Naive thymus-derived CD8-positive, alpha-beta T cell (primary cell): ENCODE results near the gene STK32B. TPM values are rescaled to one million over a fixed set of nuclear protein-coding genes. Genes with fewer than 3 reads are reported as not detected.

ENCODE experiments used
- ATAC-seq, 2 donors: fragments of 150-1000 bp; cut with Tn5 transposase in 1 of 2; sonication (Bioruptor Pico), chemical (Tn5 transposase) in 1 of 2; 1 replicate in 1 of 2; 2 replicates in 1 of 2; pipeline ENCODE4 v1.10.0; 2021; ENCODE audit warnings: mild to moderate bottlenecking in 2 of 2, moderate library complexity in 2 of 2
- POLR2A ChIA-PET: fragments of 350-600 bp; sonication (Branson Sonifier 250); formaldehyde crosslinking; loops from one replicate; lab custom pipeline; 2021; ENCODE audit warnings: antibody characterized with exemption; lab: Charles Lee
- DNase-seq, 10 donors: peaks; one replicate each; pipeline versions ENCODE4 v3.0.0 to v3.0.0-alpha.2; 2020 to 2022
- H3K27ac Mint-ChIP-seq, 10 donors: one replicate each; pipeline ENCODE4 v1.8.0; 2020 to 2022; ENCODE audit warnings: mild to moderate bottlenecking in 10 of 10, mixed read lengths in 10 of 10, moderate library complexity in 4 of 10, inconsistent platforms in 1 of 10
- H3K27me3 Mint-ChIP-seq, 5 donors: one replicate each; pipeline ENCODE4 v1.8.0; 2021 to 2022; ENCODE audit warnings: mixed read lengths in 5 of 5
- H3K36me3 Mint-ChIP-seq, 3 donors: one replicate each; pipeline ENCODE4 v1.8.0; 2020 to 2022; ENCODE audit warnings: mixed read lengths in 3 of 3, mild to moderate bottlenecking in 2 of 3, inconsistent platforms in 1 of 3
- H3K4me1 Mint-ChIP-seq, 4 donors: one replicate each; pipeline ENCODE4 v1.8.0; 2021 to 2022; ENCODE audit warnings: mixed read lengths in 4 of 4
- H3K4me3 Mint-ChIP-seq, 10 donors: one replicate each; pipeline ENCODE4 v1.8.0; 2020 to 2022; ENCODE audit warnings: mild to moderate bottlenecking in 10 of 10, mixed read lengths in 10 of 10, moderate library complexity in 6 of 10, inconsistent platforms in 1 of 10
- H3K9me3 Mint-ChIP-seq, 9 donors: one replicate each; pipeline ENCODE4 v1.8.0; 2020 to 2022; ENCODE audit warnings: mixed read lengths in 9 of 9, mild to moderate bottlenecking in 3 of 9, inconsistent platforms in 1 of 9, moderate library complexity in 1 of 9
- polyA plus RNA-seq, 3 donors: library from polyadenylated mRNA; unstranded; fragments of 300-500 nt; fragmentation: Illumina TruSeq; gene quantifications; one replicate each; pipeline ENCODE4 v1.2.3, GENCODE V29; 2021
- total RNA-seq, 8 experiments: library from RNA in 2 of 8; stranded (reverse) in 2 of 8; gene quantifications; one replicate each; pipeline ENCODE4 v1.2.3 and lab custom pipeline; 2021 to 2026

Gene STK32B
- total and polyA plus RNA-seq, 5 experiments from 2014 or later, result not detected

GRCh38 chr4:5081441-5081999 lies 30.2 kb downstream of the STK32B start:
- H3K9me3 Mint-ChIP-seq, result peaks cover 16 to 60% (median 36%) of the 10 kb centered on the region in 9 donors
- H3K27ac Mint-ChIP-seq, result no peak overlapping the region

GRCh38 chr4:5082376-5082775 lies 31.1 kb downstream of the STK32B start:
- DNase-seq (no peak), ATAC-seq (no peak)
- Mint-ChIP-seq H3K4me3 (no peak overlapping the region), H3K9me3 (peaks cover 16 to 60% (median 40%) of the 10 kb centered on the region in 9 donors), H3K27me3 (peaks cover 4 to 24% (median 5%) of the 10 kb centered on the region in 5 donors), H3K36me3 (peaks cover 0 to 30% (median 8%) of the 10 kb centered on the region in 3 donors), H3K4me1 (no peaks in the 10 kb centered on the region), H3K27ac (no peak overlapping the region)
- POLR2A ChIA-PET, result no interaction called here

More at GRCh38 chr4:5081441-5081999, 30.2 kb downstream of the STK32B start:
- ATAC-seq (no peak), DNase-seq (no peak)
- Mint-ChIP-seq H3K4me3 (no peak overlapping the region), H3K36me3 (peaks cover 0 to 30% (median 8%) of the 10 kb centered on the region in 3 donors), H3K27me3 (peaks cover 5 to 28% (median 9%) of the 10 kb centered on the region in 5 donors), H3K4me1 (no peaks in the 10 kb centered on the region)
- POLR2A ChIA-PET, result no interaction called here

- H3K27ac Mint-ChIP-seq, result no peak overlapping the region
- peaks cover 0 to 23% (median 8%) of the 10 kb centered on the region in 3 donors for H3K36me3 Mint-ChIP-seq
- no peaks in the 10 kb centered on the region for H3K4me1 Mint-ChIP-seq
- ATAC-seq, result no peak
- H3K4me3 Mint-ChIP-seq, result no peak overlapping the region
- POLR2A ChIA-PET, result no interaction called here
- H3K27me3 Mint-ChIP-seq, result peaks cover 0 to 20% (median 5%) of the 10 kb centered on the region in 5 donors
- DNase-seq, result no peak
- H3K9me3 Mint-ChIP-seq, result peaks cover 16 to 60% (median 36%) of the 10 kb centered on the region in 9 donors
These were observed 33.7 kb downstream of the STK32B start for GRCh38 chr4:5084911-5085475.

GRCh38 chr4:5086535-5086934 lies 35.3 kb downstream of the STK32B start:
- Mint-ChIP-seq H3K36me3 (peaks cover 0 to 18% (median 5%) of the 10 kb centered on the region in 3 donors), H3K4me1 (no peaks in the 10 kb centered on the region), H3K27ac (no peak overlapping the region), H3K4me3 (no peak overlapping the region), H3K9me3 (peaks cover 10 to 45% (median 24%) of the 10 kb centered on the region in 9 donors), H3K27me3 (peaks cover 0 to 19% (median 3%) of the 10 kb centered on the region in 5 donors)
- ATAC-seq (no peak), DNase-seq (no peak)
- POLR2A ChIA-PET, result no interaction called here

GRCh38 chr4:5096261-5096660 lies 45.0 kb downstream of the STK32B start:
- Mint-ChIP-seq H3K27ac (no peak overlapping the region), H3K9me3 (peaks cover 0 to 8% (median 0%) of the 10 kb centered on the region in 9 donors), H3K4me1 (no peaks in the 10 kb centered on the region), H3K36me3 (no peaks in the 10 kb centered on the region), H3K27me3 (peaks cover 0 to 15% (median 2%) of the 10 kb centered on the region in 5 donors), H3K4me3 (no peak overlapping the region)
- POLR2A ChIA-PET, result no interaction called here
- DNase-seq, result no peak
- ATAC-seq, result no peak

- Mint-ChIP-seq H3K4me1 (no peaks in the 10 kb centered on the region), H3K27ac (no peak overlapping the region), H3K4me3 (no peak overlapping the region), H3K36me3 (no peaks in the 10 kb centered on the region), H3K9me3 (peaks cover 0 to 8% (median 0%) of the 10 kb centered on the region in 9 donors), H3K27me3 (peaks cover 0 to 11% (median 3%) of the 10 kb centered on the region in 5 donors)
- POLR2A ChIA-PET, result no interaction called here
- no peak for ATAC-seq
- DNase-seq, result no peak
These were observed 46.9 kb downstream of the STK32B start for GRCh38 chr4:5098176-5098575.

GRCh38 chr4:5100336-5100735 lies 49.1 kb downstream of the STK32B start:
- H3K27ac Mint-ChIP-seq, result no peak overlapping the region
- ATAC-seq (no peak), DNase-seq (no peak)
- no peak overlapping the region for H3K4me3 Mint-ChIP-seq
- H3K4me1 Mint-ChIP-seq, result no peaks in the 10 kb centered on the region
- H3K27me3 Mint-ChIP-seq, result peaks cover 0 to 11% (median 6%) of the 10 kb centered on the region in 5 donors
- H3K9me3 Mint-ChIP-seq, result peaks cover 0 to 10% (median 0%) of the 10 kb centered on the region in 9 donors
- POLR2A ChIA-PET, result no interaction called here
- H3K36me3 Mint-ChIP-seq, result no peaks in the 10 kb centered on the region

GRCh38 chr4:5100986-5101385 lies 49.7 kb downstream of the STK32B start:
- Mint-ChIP-seq H3K27ac (peak overlapping the region in 1 of 10 donors; percentile 38), H3K9me3 (peaks cover 0 to 10% (median 0%) of the 10 kb centered on the region in 9 donors), H3K4me3 (no peak overlapping the region), H3K4me1 (no peaks in the 10 kb centered on the region), H3K27me3 (peaks cover 0 to 15% (median 6%) of the 10 kb centered on the region in 5 donors), H3K36me3 (no peaks in the 10 kb centered on the region)
- POLR2A ChIA-PET, result no interaction called here
- ATAC-seq, result no peak
- DNase-seq, result no peak

- no peak for ATAC-seq
- Mint-ChIP-seq H3K4me3 (no peak overlapping the region), H3K27ac (no peak overlapping the region), H3K36me3 (no peaks in the 10 kb centered on the region), H3K9me3 (peaks cover 0 to 10% (median 0%) of the 10 kb centered on the region in 9 donors), H3K27me3 (peaks cover 0 to 16% (median 6%) of the 10 kb centered on the region in 5 donors), H3K4me1 (no peaks in the 10 kb centered on the region)
- DNase-seq, result no peak
- POLR2A ChIA-PET, result no interaction called here
These were observed 50.3 kb downstream of the STK32B start for GRCh38 chr4:5101571-5101970.

GRCh38 chr4:5110901-5111300 lies 59.6 kb downstream of the STK32B start:
- DNase-seq, result no peak
- Mint-ChIP-seq H3K4me3 (no peak overlapping the region), H3K27me3 (peaks cover 0 to 18% (median 5%) of the 10 kb centered on the region in 5 donors), H3K9me3 (peaks cover 0 to 8% (median 0%) of the 10 kb centered on the region in 9 donors), H3K27ac (no peak overlapping the region), H3K36me3 (no peaks in the 10 kb centered on the region), H3K4me1 (no peaks in the 10 kb centered on the region)
- no peak for ATAC-seq
- POLR2A ChIA-PET, result no interaction called here

GRCh38 chr4:5112333-5113095 lies 61.2 kb downstream of the STK32B start:
- POLR2A ChIA-PET, result no interaction called here
- no peak overlapping the region for H3K27ac Mint-ChIP-seq
- H3K36me3 Mint-ChIP-seq, result no peaks in the 10 kb centered on the region
- peaks cover 0 to 17% (median 5%) of the 10 kb centered on the region in 5 donors for H3K27me3 Mint-ChIP-seq
- H3K4me3 Mint-ChIP-seq, result no peak overlapping the region
- H3K4me1 Mint-ChIP-seq, result no peaks in the 10 kb centered on the region
- no peak for DNase-seq
- peaks cover 0 to 8% (median 0%) of the 10 kb centered on the region in 9 donors for H3K9me3 Mint-ChIP-seq
- ATAC-seq, result no peak

GRCh38 chr4:5114950-5115349 lies 63.7 kb downstream of the STK32B start:
- DNase-seq (no peak), ATAC-seq (no peak)
- Mint-ChIP-seq H3K27ac (no peak overlapping the region), H3K4me3 (no peak overlapping the region), H3K9me3 (peaks cover 0 to 8% (median 0%) of the 10 kb centered on the region in 9 donors), H3K27me3 (no peaks in the 10 kb centered on the region), H3K4me1 (no peaks in the 10 kb centered on the region), H3K36me3 (no peaks in the 10 kb centered on the region)
- POLR2A ChIA-PET, result no interaction called here
